WTC11 (cell line): ENCODE data around the gene PSD2. TPM values are rescaled to one million over a fixed set of nuclear protein-coding genes. Genes with fewer than 3 reads are reported as not detected.

Source experiments
- ATAC-seq: fragments of 200-7000 bp; cut with Tn5 transposase; 2 replicates; pipeline ENCODE4 v1.10.0; 2021; ENCODE audit warnings: mild to moderate bottlenecking, moderate library complexity
- CTCF ChIA-PET: fragments of 300-600 bp; sonication (Branson Sonifier 250); formaldehyde crosslinking; loops from one replicate; lab custom pipeline; 2021; ENCODE audit warnings: antibody characterized with exemption; lab: Charles Lee
- POLR2A ChIA-PET: fragments of 350-600 bp; sonication (Branson Sonifier 250); formaldehyde crosslinking; loops from one replicate; lab custom pipeline; 2021; ENCODE audit warnings: antibody characterized with exemption; lab: Charles Lee
- DNase-seq: peaks from one replicate; pipeline ENCODE4 v3.0.0; 2021; ENCODE audit warnings: low spot score
- H3K27ac Mint-ChIP-seq: 2 replicates; pipeline ENCODE4 v1.8.0; 2021; ENCODE audit warnings: mixed read lengths
- H3K27me3 Mint-ChIP-seq: 2 replicates; pipeline ENCODE4 v1.8.0; 2021; ENCODE audit warnings: low read depth, mild to moderate bottlenecking, moderate library complexity, mixed read lengths
- H3K36me3 Mint-ChIP-seq: 2 replicates; pipeline ENCODE4 v1.8.0; 2021; ENCODE audit warnings: mixed read lengths
- H3K4me1 Mint-ChIP-seq: 2 replicates; pipeline ENCODE4 v1.8.0; 2022; ENCODE audit warnings: mixed read lengths
- H3K4me3 Mint-ChIP-seq: 2 replicates; pipeline ENCODE4 v1.8.0; 2021; ENCODE audit warnings: mild to moderate bottlenecking, moderate library complexity, mixed read lengths
- H3K9me3 Mint-ChIP-seq: 2 replicates; pipeline ENCODE4 v1.8.0; 2021; ENCODE audit warnings: mixed read lengths
- ARID4B ChIP-seq: sonication (generic); formaldehyde crosslinking; IDR thresholded peaks from 2 replicates; pipeline ENCODE4 v1.8.0; 2023; ENCODE audit warnings: missing genetic modification reagents, mild to moderate bottlenecking, borderline replicate concordance
- CBFB ChIP-seq: sonication (generic); formaldehyde crosslinking; IDR thresholded peaks from 2 replicates; pipeline ENCODE4 v1.8.1; 2022; ENCODE audit warnings: mild to moderate bottlenecking, low read depth, missing genetic modification reagents
- CREM ChIP-seq: sonication (generic); formaldehyde crosslinking; IDR thresholded peaks from 2 replicates; pipeline ENCODE4 v1.8.1; 2022; ENCODE audit warnings: mild to moderate bottlenecking, missing genetic modification reagents, moderate library complexity
- FOXP4 ChIP-seq: sonication (generic); formaldehyde crosslinking; IDR thresholded peaks from 2 replicates; pipeline ENCODE4 v1.8.0; 2022; ENCODE audit warnings: mild to moderate bottlenecking, missing genetic modification reagents
- GRHL2 ChIP-seq: fragments of 250-450 bp; sonication (Bioruptor Pico); IDR thresholded peaks from 2 replicates; pipeline ENCODE4 v1.8.0; 2022; ENCODE audit warnings: mild to moderate bottlenecking, moderate library complexity; ENCODE audit not compliant: insufficient replicate concordance, severe bottlenecking
- JAZF1 ChIP-seq: fragments of 250-450 bp; sonication (Bioruptor Pico); IDR thresholded peaks from 2 replicates; pipeline ENCODE4 v1.9.0; 2021; ENCODE audit warnings: moderate library complexity, mild to moderate bottlenecking, inconsistent platforms
- KAT7 ChIP-seq: sonication (generic); formaldehyde crosslinking; IDR thresholded peaks from 2 replicates; pipeline ENCODE4 v1.8.1; 2023; ENCODE audit warnings: missing genetic modification reagents, mild to moderate bottlenecking, borderline replicate concordance
- MXD4 ChIP-seq: fragments of 250-450 bp; sonication (Bioruptor Pico); IDR thresholded peaks from 2 replicates; pipeline ENCODE4 v1.8.0; 2021; ENCODE audit warnings: mild to moderate bottlenecking, moderate library complexity, borderline replicate concordance
- NR3C1 ChIP-seq: sonication (generic); formaldehyde crosslinking; conservative IDR thresholded peaks from 2 replicates; pipeline ENCODE4 v1.8.1; 2023; ENCODE audit warnings: low read depth, mild to moderate bottlenecking, missing genetic modification reagents
- OVOL2 ChIP-seq: fragments of 250-450 bp; sonication (Bioruptor Pico); IDR thresholded peaks from 2 replicates; pipeline ENCODE4 v1.9.0; 2021; ENCODE audit warnings: mild to moderate bottlenecking, borderline replicate concordance
- RORB ChIP-seq: fragments of 250-450 bp; sonication (Bioruptor Pico); IDR thresholded peaks from 2 replicates; pipeline ENCODE4 v1.9.0; 2021; ENCODE audit warnings: mild to moderate bottlenecking
- TCF7 ChIP-seq: sonication (generic); formaldehyde crosslinking; IDR thresholded peaks from 2 replicates; pipeline ENCODE4 v1.8.0; 2022; ENCODE audit warnings: mild to moderate bottlenecking, low read depth, missing genetic modification reagents, moderate library complexity
- TEAD4 ChIP-seq: sonication (generic); formaldehyde crosslinking; IDR thresholded peaks from 2 replicates; pipeline ENCODE4 v1.8.0; 2022; ENCODE audit warnings: mild to moderate bottlenecking, missing genetic modification reagents
- ZNF138 ChIP-seq: sonication (generic); formaldehyde crosslinking; conservative IDR thresholded peaks from 2 replicates; pipeline ENCODE4 v1.8.1; 2022; ENCODE audit warnings: mild to moderate bottlenecking, moderate library complexity, missing genetic modification reagents
- ZNF219 ChIP-seq: sonication (generic); formaldehyde crosslinking; IDR thresholded peaks from 2 replicates; pipeline ENCODE4 v1.8.0; 2023; ENCODE audit warnings: missing genetic modification reagents, mild to moderate bottlenecking, borderline replicate concordance
- ZNF232 ChIP-seq: sonication (generic); formaldehyde crosslinking; IDR thresholded peaks from 2 replicates; pipeline ENCODE4 v1.8.0; 2022; ENCODE audit warnings: mild to moderate bottlenecking, missing genetic modification reagents
- ZNF532 ChIP-seq: fragments of 250-450 bp; sonication (Bioruptor Pico); IDR thresholded peaks from 2 replicates; pipeline ENCODE4 v1.9.0; 2021; ENCODE audit warnings: mild to moderate bottlenecking, borderline replicate concordance
- total RNA-seq: library from RNA; stranded (reverse); gene quantifications from 3 replicates; pipeline ENCODE4 v1.2.3, GENCODE V29; 2021
- TF ChIP-seq, protein P1 (sequence below): sonication (generic); formaldehyde crosslinking; IDR thresholded peaks from 2 replicates; pipeline ENCODE4 v1.8.1; 2023; ENCODE audit warnings: mild to moderate bottlenecking, missing genetic modification reagents, moderate library complexity
- TF ChIP-seq, protein P2 (sequence below): sonication (generic); formaldehyde crosslinking; conservative IDR thresholded peaks from 2 replicates; pipeline ENCODE4 v1.8.1; 2022; ENCODE audit warnings: mild to moderate bottlenecking, missing genetic modification reagents
- TF ChIP-seq, protein P3 (sequence below): sonication (generic); formaldehyde crosslinking; IDR thresholded peaks from 2 replicates; pipeline ENCODE4 v1.8.1; 2022; ENCODE audit warnings: low read depth, mild to moderate bottlenecking, moderate library complexity, missing genetic modification reagents, borderline replicate concordance

The PSD2 gene
- total RNA-seq, 1 experiment from 2014 or later = 0.57 TPM

DNA sequence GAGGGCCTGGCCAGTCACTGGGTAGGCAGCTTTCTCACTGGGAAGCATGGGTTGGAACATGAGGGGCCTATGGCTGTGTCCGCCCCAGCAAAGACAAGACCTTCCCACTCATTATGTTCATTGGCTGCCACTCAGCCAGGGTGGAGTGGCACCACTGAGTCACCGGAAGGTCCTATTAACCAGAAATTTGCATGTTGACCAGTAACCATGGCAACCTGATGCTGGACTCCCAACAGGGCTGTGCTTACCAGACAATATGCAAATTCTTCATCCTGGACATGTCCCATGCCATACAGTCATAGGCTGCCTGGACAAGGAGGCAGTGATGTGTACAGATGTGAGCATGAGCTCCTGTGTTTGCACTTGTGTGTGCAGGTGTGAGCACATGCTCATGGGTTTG, 66.7 kb downstream of the PSD2 start:
- POLR2A ChIA-PET = interaction anchor here (1.8 kb wide), 1 partner anchor 106 kb away, joined by 4 read pairs; no protein-coding TSS in a partner anchor
- no peaks in the 10 kb centered on the region for H3K9me3 Mint-ChIP-seq
- no peak for DNase-seq
- H3K4me1 Mint-ChIP-seq = peaks cover 12% of the 10 kb centered on the region
- no peak overlapping the region for H3K4me3 Mint-ChIP-seq
- ATAC-seq = no peak
- no peak overlapping the region for H3K27ac Mint-ChIP-seq
- TF ChIP-seq CBFB (CRISPR knock-in tag) (no peak), MXD4 (CRISPR knock-in tag) (no peak), FOXP4 (CRISPR knock-in tag) (no peak), NR3C1 (CRISPR knock-in tag) (no peak), GRHL2 (no peak), ZNF232 (CRISPR knock-in tag) (no peak), ZNF532 (no peak), RORB (no peak), ZNF219 (CRISPR knock-in tag) (no peak), CREM (CRISPR knock-in tag) (no peak), JAZF1 (CRISPR knock-in tag) (no peak)
- TF ChIP-seq, protein P1, sequence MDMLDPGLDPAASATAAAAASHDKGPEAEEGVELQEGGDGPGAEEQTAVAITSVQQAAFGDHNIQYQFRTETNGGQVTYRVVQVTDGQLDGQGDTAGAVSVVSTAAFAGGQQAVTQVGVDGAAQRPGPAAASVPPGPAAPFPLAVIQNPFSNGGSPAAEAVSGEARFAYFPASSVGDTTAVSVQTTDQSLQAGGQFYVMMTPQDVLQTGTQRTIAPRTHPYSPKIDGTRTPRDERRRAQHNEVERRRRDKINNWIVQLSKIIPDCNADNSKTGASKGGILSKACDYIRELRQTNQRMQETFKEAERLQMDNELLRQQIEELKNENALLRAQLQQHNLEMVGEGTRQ (CRISPR knock-in tag) = no peak
- CTCF ChIA-PET = interaction anchor here (0.7 to 5.8 kb wide), 10 partner anchors 10 to 284 kb away, joined by 3 to 79 read pairs (median 8); no protein-coding TSS in a partner anchor
- H3K27me3 Mint-ChIP-seq = peaks cover 6% of the 10 kb centered on the region
- H3K36me3 Mint-ChIP-seq = no peaks in the 10 kb centered on the region

GRCh38 chr5:139862803-139863202, 67.2 kb downstream of the PSD2 start:
- Mint-ChIP-seq H3K27ac (no peak overlapping the region), H3K36me3 (no peaks in the 10 kb centered on the region), H3K27me3 (peaks cover 6% of the 10 kb centered on the region), H3K9me3 (no peaks in the 10 kb centered on the region), H3K4me1 (peaks cover 12% of the 10 kb centered on the region), H3K4me3 (no peak overlapping the region)
- no peak for DNase-seq
- peak; percentile 55 for ATAC-seq
- TF ChIP-seq, protein P2, sequence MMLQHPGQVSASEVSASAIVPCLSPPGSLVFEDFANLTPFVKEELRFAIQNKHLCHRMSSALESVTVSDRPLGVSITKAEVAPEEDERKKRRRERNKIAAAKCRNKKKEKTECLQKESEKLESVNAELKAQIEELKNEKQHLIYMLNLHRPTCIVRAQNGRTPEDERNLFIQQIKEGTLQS (CRISPR knock-in tag) = no peak
- TF ChIP-seq KAT7 (CRISPR knock-in tag) (no peak), OVOL2 (CRISPR knock-in tag) (no peak), ARID4B (no peak), TCF7 (CRISPR knock-in tag) (no peak), ZNF138 (CRISPR knock-in tag) (no peak), TEAD4 (CRISPR knock-in tag) (no peak)
- TF ChIP-seq, protein P3, sequence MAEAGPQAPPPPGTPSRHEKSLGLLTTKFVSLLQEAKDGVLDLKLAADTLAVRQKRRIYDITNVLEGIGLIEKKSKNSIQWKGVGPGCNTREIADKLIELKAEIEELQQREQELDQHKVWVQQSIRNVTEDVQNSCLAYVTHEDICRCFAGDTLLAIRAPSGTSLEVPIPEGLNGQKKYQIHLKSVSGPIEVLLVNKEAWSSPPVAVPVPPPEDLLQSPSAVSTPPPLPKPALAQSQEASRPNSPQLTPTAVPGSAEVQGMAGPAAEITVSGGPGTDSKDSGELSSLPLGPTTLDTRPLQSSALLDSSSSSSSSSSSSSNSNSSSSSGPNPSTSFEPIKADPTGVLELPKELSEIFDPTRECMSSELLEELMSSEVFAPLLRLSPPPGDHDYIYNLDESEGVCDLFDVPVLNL = no peak
- ChIA-PET POLR2A (no interaction called here), CTCF (interaction anchor here (0.6 to 5.8 kb wide), 27 partner anchors 8 to 284 kb away, joined by 3 to 79 read pairs (median 4); no protein-coding TSS in a partner anchor)
